HepG2 (cell line): ENCODE data around the gene HNRNPA1. TPM values are rescaled to one million over a fixed set of nuclear protein-coding genes. Genes with fewer than 3 reads are reported as not detected.

Experiments
- CERS6 ChIP-seq: sonication (generic); formaldehyde crosslinking; IDR thresholded peaks from 2 replicates; pipeline ENCODE4 v1.5.0; 2020; ENCODE audit warnings: missing genetic modification reagents
- GFI1 ChIP-seq: sonication (generic); formaldehyde crosslinking; IDR thresholded peaks from 2 replicates; pipeline ENCODE4 v1.5.0; 2020; ENCODE audit warnings: missing genetic modification reagents, mild to moderate bottlenecking, borderline replicate concordance
- GMEB1 ChIP-seq: sonication (generic); formaldehyde crosslinking; IDR thresholded peaks from 2 replicates; pipeline ENCODE4 v1.5.1; 2020; ENCODE audit warnings: missing genetic modification reagents, mild to moderate bottlenecking, borderline replicate concordance
- MTA3 ChIP-seq: sonication (generic); formaldehyde crosslinking; IDR thresholded peaks from 2 replicates; pipeline ENCODE4 v1.4.0; 2020; ENCODE audit warnings: missing genetic modification reagents
- NBN ChIP-seq: fragments of 450-650 bp; conservative IDR thresholded peaks from 2 replicates; pipeline ENCODE4 v1.6.1; 2017
- NONO ChIP-seq, 2 experiments: fragments of 450-650 bp in 1 of 2; sonication (generic) in 1 of 2; formaldehyde crosslinking in 1 of 2; IDR thresholded peaks in 1 of 2; conservative IDR thresholded peaks in 1 of 2; 2 replicates each; pipeline versions ENCODE4 v1.6.1 to v1.8.0; 2017 to 2022; ENCODE audit warnings: mild to moderate bottlenecking in 1 of 2, missing genetic modification reagents in 1 of 2, moderate library complexity in 1 of 2
- PATZ1 ChIP-seq: sonication (generic); formaldehyde crosslinking; IDR thresholded peaks from 2 replicates; pipeline ENCODE4 v1.4.0; 2020; ENCODE audit warnings: missing genetic modification reagents
- SP4 ChIP-seq: sonication (generic); formaldehyde crosslinking; IDR thresholded peaks from 2 replicates; pipeline ENCODE4 v1.8.1; 2023; ENCODE audit warnings: mild to moderate bottlenecking, missing genetic modification reagents
- ZBTB7B ChIP-seq: sonication (generic); formaldehyde crosslinking; IDR thresholded peaks from 2 replicates; pipeline ENCODE4 v1.4.0; 2020; ENCODE audit warnings: missing genetic modification reagents
- ZNF318 ChIP-seq: sonication (generic); formaldehyde crosslinking; IDR thresholded peaks from 2 replicates; pipeline ENCODE4 v1.4.0; 2020; ENCODE audit warnings: mild to moderate bottlenecking, missing genetic modification reagents
- ZNF501 ChIP-seq: sonication (generic); formaldehyde crosslinking; IDR thresholded peaks from 2 replicates; pipeline ENCODE4 v1.5.1; 2020; ENCODE audit warnings: mild to moderate bottlenecking, moderate library complexity, missing genetic modification reagents
- ZNF605 ChIP-seq: sonication (generic); formaldehyde crosslinking; IDR thresholded peaks from 2 replicates; pipeline ENCODE4 v1.8.0; 2022; ENCODE audit warnings: mild to moderate bottlenecking, missing genetic modification reagents
- ZNF674 ChIP-seq: sonication (generic); formaldehyde crosslinking; IDR thresholded peaks from 2 replicates; pipeline ENCODE4 v1.5.0; 2020; ENCODE audit warnings: low read depth, mild to moderate bottlenecking, missing genetic modification reagents
- ZNF746 ChIP-seq: sonication (generic); formaldehyde crosslinking; IDR thresholded peaks from 2 replicates; pipeline ENCODE4 v1.8.0; 2022; ENCODE audit warnings: mild to moderate bottlenecking, missing genetic modification reagents
- ZNF841 ChIP-seq: sonication (generic); formaldehyde crosslinking; IDR thresholded peaks from 2 replicates; pipeline ENCODE4 v1.8.1; 2023; ENCODE audit warnings: missing genetic modification reagents, borderline replicate concordance
- ZSCAN12 ChIP-seq: sonication (generic); formaldehyde crosslinking; IDR thresholded peaks from 2 replicates; pipeline ENCODE4 v1.9.0; 2021; ENCODE audit warnings: mild to moderate bottlenecking, missing genetic modification reagents
- ZSCAN29 ChIP-seq: sonication (generic); formaldehyde crosslinking; conservative IDR thresholded peaks from 2 replicates; pipeline ENCODE4 v1.4.0; 2020; ENCODE audit warnings: mild to moderate bottlenecking, missing genetic modification reagents
- polyA plus RNA-seq, 8 experiments: library from polyadenylated mRNA; depleted of rRNA in 3 of 8; stranded (reverse) in 7 of 8; unstranded in 1 of 8; fragments of >200 nt; fragmentation: Illumina TruSeq in 4 of 8; extraction: Trizol in 4 of 8; gene quantifications; 2 replicates each; pipeline versions ENCODE4 v1.2.1 to v1.2.3, GENCODE V29; 2011 to 2016; ENCODE audit warnings: low read depth in 4 of 8, missing spikeins in 1 of 8, mixed read lengths in 1 of 8; ENCODE audit not compliant: insufficient read depth in 1 of 8
- total RNA-seq, 5 experiments: library from RNA; depleted of rRNA; stranded (reverse); fragments of >200 nt; fragmentation: Illumina TruSeq; extraction: Trizol; gene quantifications; 2 replicates each; pipeline ENCODE4 v1.2.3, GENCODE V29; 2016; ENCODE audit warnings: low read depth in 1 of 5

Gene HNRNPA1
- total and polyA plus RNA-seq, 2 of the 13 experiments (the other 11 are each of a cell fraction or from before 2014, with no cell fraction given), result 535 to 1,820 TPM

GRCh38 chr12:54304187-54304810 is 23.8 kb downstream of the HNRNPA1 start (continued):
- TF ChIP-seq CERS6, result no peak
- TF ChIP-seq ZSCAN29 (CRISPR knock-in tag), result no peak
- no peak for TF ChIP-seq NBN
- TF ChIP-seq ZNF501, result peak; percentile 59; the same call in 1 of the 2 replicates
- TF ChIP-seq ZBTB7B, result peak; percentile 87
- no peak for TF ChIP-seq GMEB1
- peak; percentile 85 for TF ChIP-seq ZNF746
- TF ChIP-seq SP4 (CRISPR knock-in tag), result peak; percentile 28; the same call in 1 of the 2 replicates
- no peak for TF ChIP-seq ZNF841 (CRISPR knock-in tag)
- no peak for TF ChIP-seq GFI1 (CRISPR knock-in tag)
- TF ChIP-seq MTA3, result no peak
- no peak for TF ChIP-seq ZNF605 (CRISPR knock-in tag)
- no peak for TF ChIP-seq ZNF674 (CRISPR knock-in tag)
- TF ChIP-seq ZNF318 (CRISPR knock-in tag), result no peak
- TF ChIP-seq PATZ1 (CRISPR knock-in tag), result peak; percentile 95
- TF ChIP-seq NONO (IDR thresholded peaks at IDR 0.05), result no peak
- peak; percentile 89 for TF ChIP-seq NONO (CRISPR knock-in tag; conservative IDR thresholded peaks at IDR 0.05)
- TF ChIP-seq ZSCAN12 (CRISPR knock-in tag), result no peak
